Keratinocyte (primary cell): ENCODE measurements around the gene GLTP. TPM values are rescaled to one million over a fixed set of nuclear protein-coding genes. Genes with fewer than 3 reads are reported as not detected.

Experiments used
- DNase-seq: peaks from one replicate; pipeline ENCODE4 v3.0.0-alpha.2; 2011; ENCODE audit warnings: low read depth, missing footprints, low spot score
- FAIRE-seq: peaks from 2 replicates; lab custom pipeline; 2011; peaks lifted over from hg19 to GRCh38; lab: Jason Lieb, UNC
- H2AFZ ChIP-seq: 2 replicates; pipeline ENCODE4 v1.6.0; 2012; ENCODE audit warnings: low read length, control low read depth, inconsistent platforms; ENCODE audit not compliant: control insufficient read depth
- H3K27ac ChIP-seq: 2 replicates; pipeline ENCODE4 v1.5.1; 2011; ENCODE audit warnings: low read length; ENCODE audit not compliant: control insufficient read depth, insufficient read depth
- H3K27me3 ChIP-seq: 3 replicates; pipeline ENCODE4 v1.6.0; 2011; ENCODE audit warnings: low read length; ENCODE audit not compliant: control insufficient read depth, insufficient read depth; ENCODE audit errors: extremely low read depth
- H3K36me3 ChIP-seq, 2 experiments: 2 replicates in 1 of 2; 3 replicates in 1 of 2; pipeline ENCODE4 v1.5.1; 2011; ENCODE audit warnings: low read length in 2 of 2, mild to moderate bottlenecking in 1 of 2; ENCODE audit not compliant: control insufficient read depth in 2 of 2, insufficient read depth in 2 of 2; ENCODE audit errors: extremely low read depth in 1 of 2
- H3K4me1 ChIP-seq: 3 replicates; pipeline ENCODE4 v1.5.1; 2011; ENCODE audit warnings: low read length; ENCODE audit not compliant: control insufficient read depth, insufficient read depth; ENCODE audit errors: extremely low read depth
- H3K4me2 ChIP-seq: 3 replicates; pipeline ENCODE4 v1.6.0; 2011; ENCODE audit warnings: low read depth, low read length; ENCODE audit not compliant: control insufficient read depth, insufficient read depth; ENCODE audit errors: extremely low read depth
- H3K4me3 ChIP-seq, 3 experiments: fragments of 200-600 bp in 1 of 3; sonication (generic) in 1 of 3; 2 replicates in 2 of 3; 3 replicates in 1 of 3; pipeline ENCODE4 v1.5.1; 2011 to 2016; ENCODE audit warnings: low read length in 3 of 3, mild to moderate bottlenecking in 3 of 3, control low read depth in 2 of 3, inconsistent platforms in 1 of 3, low read depth in 1 of 3, mixed read lengths in 1 of 3, mixed run types in 1 of 3, moderate library complexity in 1 of 3; ENCODE audit not compliant: control insufficient read depth in 2 of 3, insufficient read depth in 2 of 3; ENCODE audit errors: extremely low read depth in 1 of 3
- H3K79me2 ChIP-seq: 2 replicates; pipeline ENCODE4 v1.6.0; 2012; ENCODE audit warnings: low read length; ENCODE audit not compliant: control insufficient read depth, insufficient read depth
- H3K9ac ChIP-seq: 3 replicates; pipeline ENCODE4 v1.6.0; 2011; ENCODE audit warnings: low read length; ENCODE audit not compliant: control insufficient read depth, insufficient read depth; ENCODE audit errors: extremely low read depth
- H3K9me1 ChIP-seq: 3 replicates; pipeline ENCODE4 v1.6.0; 2011; ENCODE audit warnings: low read length; ENCODE audit not compliant: control insufficient read depth, insufficient read depth; ENCODE audit errors: extremely low read depth
- H3K9me3 ChIP-seq: 2 replicates; pipeline ENCODE4 v1.5.1; 2012; ENCODE audit warnings: low read depth, low read length; ENCODE audit not compliant: control insufficient read depth
- H4K20me1 ChIP-seq: 3 replicates; pipeline ENCODE4 v1.6.0; 2011; ENCODE audit warnings: low read length; ENCODE audit not compliant: control insufficient read depth, insufficient read depth; ENCODE audit errors: extremely low read depth
- CTCF ChIP-seq, 3 experiments: IDR thresholded peaks in 1 of 3; conservative IDR thresholded peaks in 1 of 3; optimal IDR thresholded peaks in 1 of 3; 2 replicates in 2 of 3; 3 replicates in 1 of 3; pipeline versions ENCODE3 to v1.5.1; 2011; ENCODE audit warnings: low read length in 3 of 3, mild to moderate bottlenecking in 3 of 3, moderate library complexity in 2 of 3, control low read depth in 1 of 3, inconsistent platforms in 1 of 3; ENCODE audit not compliant: insufficient read depth in 2 of 3; ENCODE audit errors: extremely low read depth in 1 of 3
- EZH2 ChIP-seq: IDR thresholded peaks from one replicate; pipeline ENCODE4 v1.6.1; 2012; ENCODE audit warnings: inconsistent platforms, mild to moderate bottlenecking, low read length, moderate library complexity
- dilution Hi-C: fragments of 300-500 bp; cut with MboI; formaldehyde crosslinking; loops from one replicate; pipeline ENCODE4 v1.7.0; 2020; ENCODE audit warnings: low sequenced_read_pairs; ENCODE audit not compliant: extremely low pct_ligation_motif_present
- polyA plus RNA-seq, 5 experiments: library from polyadenylated mRNA; depleted of rRNA in 3 of 5; stranded (reverse) in 3 of 5; stranded (forward) in 1 of 5; unstranded in 1 of 5; fragments of >200 nt; gene quantifications; 1 replicate in 1 of 5; 2 replicates in 3 of 5; 3 replicates in 1 of 5; pipeline versions ENCODE4 v1.2.1 to v1.2.3, GENCODE V29; 2011 to 2012; ENCODE audit warnings: missing spikeins in 2 of 5, low read depth in 1 of 5, low replicate concordance in 1 of 5

The GLTP gene
- polyA plus RNA-seq, 1 donor (not counting 4 experiments of a cell fraction or from before 2014, with no cell fraction given): 54.6 TPM

DNA sequence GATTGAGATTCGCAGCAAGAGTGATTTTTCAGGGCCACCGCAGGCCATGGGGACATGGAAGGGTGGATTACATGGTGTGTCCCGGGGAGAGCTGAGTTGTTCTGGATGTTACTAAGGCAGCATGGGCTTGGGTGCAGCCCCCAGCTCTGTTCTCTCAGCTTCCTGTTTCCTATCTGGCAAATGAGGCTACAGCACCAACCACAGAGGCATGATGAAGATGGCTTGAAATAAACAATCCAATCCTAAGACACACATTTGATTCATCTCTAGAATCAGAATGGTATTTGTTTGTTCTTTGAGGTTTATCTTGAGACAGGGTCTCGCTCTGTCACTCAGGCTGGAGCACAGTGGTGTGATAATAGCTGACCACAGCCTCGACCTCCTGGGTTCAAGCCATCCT is 21.6 kb downstream of the GLTP start:
- H2AFZ ChIP-seq: no peak overlapping the region
- peaks cover 14 to 23% of the 10 kb centered on the region in 2 experiments for H3K36me3 ChIP-seq
- no peak for DNase-seq
- H3K9me3 ChIP-seq: no peaks in the 10 kb centered on the region
- peaks cover under 1% of the 10 kb centered on the region for H3K79me2 ChIP-seq
- no peaks in the 10 kb centered on the region for H4K20me1 ChIP-seq
- no peaks in the 10 kb centered on the region for H3K9me1 ChIP-seq
- TF ChIP-seq EZH2 (no peak), CTCF (optimal IDR thresholded peaks at IDR 0.05 in 1 of 3, IDR thresholded peaks at IDR 0.05 in 1 of 3, conservative IDR thresholded peaks at IDR 0.05 in 1 of 3; ENCODE audit: extremely low read depth in 1 of 3, insufficient read depth in 2 of 3, low read length in 3 of 3) (no peak)
- no peak overlapping the region for H3K4me3 ChIP-seq
- no peak overlapping the region for H3K4me2 ChIP-seq
- H3K27me3 ChIP-seq: no peaks in the 10 kb centered on the region
- no peaks in the 10 kb centered on the region for H3K4me1 ChIP-seq
- H3K27ac ChIP-seq: no peak overlapping the region
- dilution Hi-C loops: no loop called here
- H3K9ac ChIP-seq: no peak overlapping the region
- no peak for FAIRE-seq

GRCh38 chr12:109857715-109858114 is 22.6 kb downstream of the GLTP start:
- Histone ChIP-seq H3K79me2 (no peaks in the 10 kb centered on the region), H3K9me3 (no peaks in the 10 kb centered on the region), H3K36me3 (peaks cover 17 to 25% of the 10 kb centered on the region in 2 experiments), H3K4me3 (no peak overlapping the region), H3K9me1 (no peaks in the 10 kb centered on the region), H3K9ac (no peak overlapping the region), H3K27ac (no peak overlapping the region), H3K4me2 (no peak overlapping the region), H3K27me3 (no peaks in the 10 kb centered on the region), H3K4me1 (no peaks in the 10 kb centered on the region), H4K20me1 (no peaks in the 10 kb centered on the region), H2AFZ (no peak overlapping the region)
- DNase-seq (no peak), FAIRE-seq (no peak)
- TF ChIP-seq CTCF (optimal IDR thresholded peaks at IDR 0.05 in 1 of 3, IDR thresholded peaks at IDR 0.05 in 1 of 3, conservative IDR thresholded peaks at IDR 0.05 in 1 of 3; ENCODE audit: extremely low read depth in 1 of 3, insufficient read depth in 2 of 3, low read length in 3 of 3): no peak
- TF ChIP-seq EZH2: no peak
- dilution Hi-C loops: no loop called here
